ENCODE results near the gene FARS2. TPM values are rescaled to one million over a fixed set of nuclear protein-coding genes. Genes with fewer than 3 reads are reported as not detected.

The FARS2 gene
- polyA plus RNA-seq, 1 of the 3 experiments (the other 2 are of a cell fraction), result 12.5 TPM

DNA sequence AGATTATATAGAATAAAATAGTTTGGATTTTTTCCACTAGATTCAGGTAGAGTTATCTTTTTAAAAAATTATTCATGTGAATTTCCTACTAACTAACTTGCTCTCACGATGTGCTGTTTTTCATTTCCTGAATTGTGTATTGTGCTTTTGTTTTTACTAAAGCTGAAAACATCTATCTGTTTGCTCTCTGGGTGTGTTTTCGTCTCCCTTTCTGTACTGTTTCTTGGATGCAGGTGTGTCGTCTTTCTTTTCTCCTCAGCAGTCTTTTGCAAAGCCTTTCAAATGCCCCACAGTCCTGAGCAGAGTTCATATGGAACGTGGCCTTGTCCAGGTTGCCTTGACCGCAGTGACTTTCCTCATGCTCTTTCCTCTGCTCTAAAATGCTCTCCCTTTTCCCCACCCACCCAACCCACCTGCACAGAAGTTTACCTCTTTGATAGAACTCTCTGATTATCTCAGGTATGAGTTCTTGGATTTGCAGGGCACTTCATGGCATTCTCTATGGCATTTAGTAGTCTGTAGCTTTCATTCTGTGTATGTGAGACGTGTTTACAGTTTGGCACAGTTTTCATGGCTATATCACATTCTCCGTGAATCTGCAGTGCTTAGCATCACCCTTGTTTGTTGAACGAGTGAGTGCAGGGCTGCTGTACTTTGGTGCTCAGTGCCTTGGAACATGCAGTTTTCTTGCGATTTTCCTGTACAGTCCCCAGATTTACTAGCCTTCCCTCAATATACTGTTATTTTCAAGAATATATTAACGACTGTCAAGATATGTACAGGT, 77.1 kb downstream of the FARS2 start:
- no peak overlapping the region for H2AFZ ChIP-seq (ENCODE audit: low read depth)

More for the DNA sequence above, 77.1 kb downstream of the FARS2 start:
- H3K9ac ChIP-seq, result no peak overlapping the region
- TF ChIP-seq, protein P1, sequence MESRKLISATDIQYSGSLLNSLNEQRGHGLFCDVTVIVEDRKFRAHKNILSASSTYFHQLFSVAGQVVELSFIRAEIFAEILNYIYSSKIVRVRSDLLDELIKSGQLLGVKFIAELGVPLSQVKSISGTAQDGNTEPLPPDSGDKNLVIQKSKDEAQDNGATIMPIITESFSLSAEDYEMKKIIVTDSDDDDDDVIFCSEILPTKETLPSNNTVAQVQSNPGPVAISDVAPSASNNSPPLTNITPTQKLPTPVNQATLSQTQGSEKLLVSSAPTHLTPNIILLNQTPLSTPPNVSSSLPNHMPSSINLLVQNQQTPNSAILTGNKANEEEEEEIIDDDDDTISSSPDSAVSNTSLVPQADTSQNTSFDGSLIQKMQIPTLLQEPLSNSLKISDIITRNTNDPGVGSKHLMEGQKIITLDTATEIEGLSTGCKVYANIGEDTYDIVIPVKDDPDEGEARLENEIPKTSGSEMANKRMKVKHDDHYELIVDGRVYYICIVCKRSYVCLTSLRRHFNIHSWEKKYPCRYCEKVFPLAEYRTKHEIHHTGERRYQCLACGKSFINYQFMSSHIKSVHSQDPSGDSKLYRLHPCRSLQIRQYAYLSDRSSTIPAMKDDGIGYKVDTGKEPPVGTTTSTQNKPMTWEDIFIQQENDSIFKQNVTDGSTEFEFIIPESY (IDR thresholded peaks at IDR 0.05; ENCODE audit: borderline replicate concordance, low read depth), result no peak
- TF ChIP-seq, protein P2, sequence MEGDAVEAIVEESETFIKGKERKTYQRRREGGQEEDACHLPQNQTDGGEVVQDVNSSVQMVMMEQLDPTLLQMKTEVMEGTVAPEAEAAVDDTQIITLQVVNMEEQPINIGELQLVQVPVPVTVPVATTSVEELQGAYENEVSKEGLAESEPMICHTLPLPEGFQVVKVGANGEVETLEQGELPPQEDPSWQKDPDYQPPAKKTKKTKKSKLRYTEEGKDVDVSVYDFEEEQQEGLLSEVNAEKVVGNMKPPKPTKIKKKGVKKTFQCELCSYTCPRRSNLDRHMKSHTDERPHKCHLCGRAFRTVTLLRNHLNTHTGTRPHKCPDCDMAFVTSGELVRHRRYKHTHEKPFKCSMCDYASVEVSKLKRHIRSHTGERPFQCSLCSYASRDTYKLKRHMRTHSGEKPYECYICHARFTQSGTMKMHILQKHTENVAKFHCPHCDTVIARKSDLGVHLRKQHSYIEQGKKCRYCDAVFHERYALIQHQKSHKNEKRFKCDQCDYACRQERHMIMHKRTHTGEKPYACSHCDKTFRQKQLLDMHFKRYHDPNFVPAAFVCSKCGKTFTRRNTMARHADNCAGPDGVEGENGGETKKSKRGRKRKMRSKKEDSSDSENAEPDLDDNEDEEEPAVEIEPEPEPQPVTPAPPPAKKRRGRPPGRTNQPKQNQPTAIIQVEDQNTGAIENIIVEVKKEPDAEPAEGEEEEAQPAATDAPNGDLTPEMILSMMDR (IDR thresholded peaks at IDR 0.05), result no peak
- TF ChIP-seq, protein P3, sequence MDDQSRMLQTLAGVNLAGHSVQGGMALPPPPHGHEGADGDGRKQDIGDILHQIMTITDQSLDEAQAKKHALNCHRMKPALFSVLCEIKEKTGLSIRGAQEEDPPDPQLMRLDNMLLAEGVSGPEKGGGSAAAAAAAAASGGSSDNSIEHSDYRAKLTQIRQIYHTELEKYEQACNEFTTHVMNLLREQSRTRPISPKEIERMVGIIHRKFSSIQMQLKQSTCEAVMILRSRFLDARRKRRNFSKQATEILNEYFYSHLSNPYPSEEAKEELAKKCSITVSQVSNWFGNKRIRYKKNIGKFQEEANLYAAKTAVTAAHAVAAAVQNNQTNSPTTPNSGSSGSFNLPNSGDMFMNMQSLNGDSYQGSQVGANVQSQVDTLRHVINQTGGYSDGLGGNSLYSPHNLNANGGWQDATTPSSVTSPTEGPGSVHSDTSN (IDR thresholded peaks at IDR 0.05), result no peak
- TF ChIP-seq EP300 (IDR thresholded peaks at IDR 0.05; ENCODE audit: borderline replicate concordance in 1 of 2, low read depth in 1 of 2, low read length in 1 of 2) (no peak), CHD2 (IDR thresholded peaks at IDR 0.05; ENCODE audit: low read length, partially characterized antibody) (no peak), GATA2 (CRISPR knock-in tag; IDR thresholded peaks at IDR 0.05) (no peak), FOXM1 (IDR thresholded peaks at IDR 0.05; ENCODE audit: low read depth) (no peak), RAD21 (IDR thresholded peaks at IDR 0.05; ENCODE audit: low read length) (no peak), SMC3 (IDR thresholded peaks at IDR 0.05; ENCODE audit: low read depth, low read length) (no peak)
- TF ChIP-seq, protein P4, sequence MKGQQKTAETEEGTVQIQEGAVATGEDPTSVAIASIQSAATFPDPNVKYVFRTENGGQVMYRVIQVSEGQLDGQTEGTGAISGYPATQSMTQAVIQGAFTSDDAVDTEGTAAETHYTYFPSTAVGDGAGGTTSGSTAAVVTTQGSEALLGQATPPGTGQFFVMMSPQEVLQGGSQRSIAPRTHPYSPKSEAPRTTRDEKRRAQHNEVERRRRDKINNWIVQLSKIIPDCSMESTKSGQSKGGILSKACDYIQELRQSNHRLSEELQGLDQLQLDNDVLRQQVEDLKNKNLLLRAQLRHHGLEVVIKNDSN (IDR thresholded peaks at IDR 0.05; ENCODE audit: borderline replicate concordance, low read depth), result no peak
- TF ChIP-seq, protein P5, sequence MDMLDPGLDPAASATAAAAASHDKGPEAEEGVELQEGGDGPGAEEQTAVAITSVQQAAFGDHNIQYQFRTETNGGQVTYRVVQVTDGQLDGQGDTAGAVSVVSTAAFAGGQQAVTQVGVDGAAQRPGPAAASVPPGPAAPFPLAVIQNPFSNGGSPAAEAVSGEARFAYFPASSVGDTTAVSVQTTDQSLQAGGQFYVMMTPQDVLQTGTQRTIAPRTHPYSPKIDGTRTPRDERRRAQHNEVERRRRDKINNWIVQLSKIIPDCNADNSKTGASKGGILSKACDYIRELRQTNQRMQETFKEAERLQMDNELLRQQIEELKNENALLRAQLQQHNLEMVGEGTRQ (IDR thresholded peaks at IDR 0.05; ENCODE audit: borderline replicate concordance, low read depth, low read length), result no peak
- H4K20me1 ChIP-seq (ENCODE audit: insufficient read depth), result no peaks in the 10 kb centered on the region
- H3K79me2 ChIP-seq (ENCODE audit: insufficient read depth), result 0 out of 2 replicates have a peak, but pooled peaks cover 5% of the 10 kb centered on the region
- no peaks in the 10 kb centered on the region for H3K9me2 ChIP-seq
- H3F3A ChIP-seq (replicated peaks; ENCODE audit: insufficient read depth), result no peaks in the 10 kb centered on the region
- no peaks in the 10 kb centered on the region for H3K9me3 ChIP-seq
- no peaks in the 10 kb centered on the region for H3K36me3 ChIP-seq (replicated peaks in 1 of 2; ENCODE audit: control insufficient read depth in 1 of 2, insufficient read depth in 2 of 2, low read length in 1 of 2)
- H3K4me3 ChIP-seq (ENCODE audit: low read depth in 2 of 2, low read length in 1 of 2), result no peak overlapping the region
- H3K4me1 ChIP-seq (ENCODE audit: control insufficient read depth in 1 of 2, insufficient read depth in 2 of 2, low read depth in 1 of 2, low read length in 1 of 2), result no peaks in the 10 kb centered on the region
- no peak overlapping the region for H3K4me2 ChIP-seq
- 85% methylated on average over 10 of the region's 10 CpGs for WGBS (ENCODE audit: low lambda C conversion rate)
- DNase-seq, result no peak
- H3K27me3 ChIP-seq (ENCODE audit: insufficient read depth), result no peaks in the 10 kb centered on the region
- H3K27ac ChIP-seq (ENCODE audit: low read depth in 2 of 2, low read length in 1 of 2), result no peak overlapping the region
- ChIA-PET CTCF (no interaction called here), POLR2A (no interaction called here)
